ENCODE data around the gene GNB1L.

GNB1L gene

DNA sequence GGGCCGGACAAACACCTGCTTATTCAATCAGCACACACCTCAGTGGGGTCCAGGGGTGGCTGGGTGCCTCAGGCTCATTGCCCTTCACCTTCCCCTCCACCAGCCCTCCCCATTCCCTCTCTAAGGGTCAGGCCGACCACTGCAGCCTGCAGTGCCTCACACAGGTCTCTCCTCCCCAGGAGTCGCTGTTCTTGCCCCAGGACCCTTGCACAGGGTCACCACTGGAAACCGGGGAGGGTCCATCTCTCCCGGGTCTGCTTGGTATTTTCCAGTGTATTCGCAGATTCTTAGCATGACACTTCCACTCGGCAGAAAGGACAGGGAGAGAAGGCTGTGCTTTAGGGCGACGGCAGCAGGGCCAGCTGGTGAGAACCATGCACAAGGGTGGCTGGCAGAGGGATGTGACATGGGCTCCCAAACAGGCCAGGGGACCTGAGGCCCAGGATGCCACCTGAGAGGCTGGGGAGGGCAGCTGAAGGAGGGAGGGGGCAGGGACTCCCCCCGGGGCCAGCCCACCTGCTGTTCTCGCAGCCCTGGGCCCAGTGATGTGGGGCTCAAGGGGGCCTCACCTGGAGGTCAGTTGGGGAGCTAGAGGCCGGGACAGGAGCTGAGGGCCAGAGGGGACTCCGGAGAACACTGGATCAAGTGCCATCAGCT lies 110.2 kb downstream of the GNB1L start:
- DNase-seq: no peak

DNA sequence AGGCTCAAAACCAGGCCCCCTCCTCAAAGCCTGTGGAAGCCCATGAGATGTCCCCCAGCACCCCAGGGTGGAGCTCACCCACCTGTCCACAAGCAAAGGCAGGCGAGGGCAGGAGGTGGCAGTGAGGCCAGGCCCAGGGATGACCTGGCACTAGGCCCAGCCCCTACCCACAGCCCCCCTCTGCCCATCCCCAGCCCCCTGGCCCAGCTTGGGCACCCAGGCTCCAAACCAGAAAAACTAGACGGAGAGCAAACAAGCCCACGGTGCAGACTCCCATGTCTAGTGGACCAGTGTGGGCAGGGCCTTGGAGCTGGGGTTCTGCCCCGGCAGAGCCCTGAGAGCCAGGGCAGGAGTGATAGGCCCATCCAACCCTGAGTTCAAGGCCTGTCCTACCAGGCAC lies 111.0 kb downstream of the GNB1L start:
- DNase-seq: no peak

DNA sequence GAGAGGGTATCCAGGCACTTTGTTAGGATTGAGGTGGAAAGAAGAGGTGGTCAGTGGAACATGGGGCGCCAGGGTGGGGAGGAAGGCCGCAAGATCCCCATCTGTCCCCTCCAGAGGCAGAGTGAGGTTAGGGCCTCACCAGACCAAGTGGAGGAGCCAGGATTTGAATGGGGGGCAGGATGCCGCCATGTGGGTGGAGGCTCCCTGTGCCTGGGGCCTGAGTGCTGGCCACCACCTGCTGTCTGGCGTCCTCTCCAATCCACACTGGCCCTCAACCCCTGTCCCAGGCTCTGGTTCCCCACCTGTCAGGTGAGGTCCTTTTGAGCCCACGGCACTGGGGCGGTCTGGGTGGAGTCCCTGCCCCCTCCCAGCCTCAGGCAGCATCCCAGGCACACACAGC lies 111.6 kb downstream of the GNB1L start:
- DNase-seq: no peak

DNA sequence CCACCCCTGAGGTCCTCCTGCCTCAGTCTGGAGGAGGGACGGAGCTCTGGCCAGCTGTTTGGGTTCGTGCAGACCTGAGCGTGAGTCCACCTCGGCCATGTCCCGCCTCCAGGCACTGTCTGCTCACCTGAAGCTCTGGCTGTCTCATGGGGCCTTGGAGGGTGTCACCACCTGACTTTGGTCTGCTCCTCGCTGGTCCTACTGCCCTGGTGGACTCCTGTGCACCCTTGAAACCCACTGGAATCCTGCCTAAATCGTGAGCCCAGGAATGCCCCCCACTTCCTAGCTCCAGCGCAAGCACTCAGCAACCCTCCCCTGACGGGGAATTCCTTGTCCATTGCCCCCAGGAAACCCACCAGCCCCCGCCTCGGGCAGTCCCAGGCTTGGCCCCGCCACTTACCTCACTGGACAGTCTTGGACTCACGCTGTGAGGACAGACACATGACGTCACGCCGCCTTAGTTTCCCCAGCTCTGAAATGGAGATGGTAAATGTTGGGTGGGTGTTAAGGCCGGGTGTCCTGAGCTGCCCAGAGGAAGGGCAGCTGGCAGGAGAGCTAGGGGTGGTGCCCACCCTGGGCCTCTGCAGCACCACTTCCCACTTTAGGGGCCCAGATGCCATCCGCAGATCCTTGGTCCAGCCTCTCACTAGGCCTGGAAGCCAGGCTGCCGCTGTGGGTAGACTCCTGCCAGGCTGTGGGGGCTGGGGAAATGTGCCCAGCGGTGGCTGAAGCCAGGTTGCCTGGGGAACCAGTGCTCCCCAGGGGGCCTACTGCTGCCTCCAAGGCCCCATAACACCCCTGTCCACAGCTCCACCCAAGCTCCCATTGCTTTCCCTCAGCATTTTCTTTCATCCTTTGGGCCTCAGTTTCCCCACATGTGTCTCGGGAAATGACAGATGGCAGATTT lies 112.3 kb downstream of the GNB1L start:
- no peak for DNase-seq

DNA sequence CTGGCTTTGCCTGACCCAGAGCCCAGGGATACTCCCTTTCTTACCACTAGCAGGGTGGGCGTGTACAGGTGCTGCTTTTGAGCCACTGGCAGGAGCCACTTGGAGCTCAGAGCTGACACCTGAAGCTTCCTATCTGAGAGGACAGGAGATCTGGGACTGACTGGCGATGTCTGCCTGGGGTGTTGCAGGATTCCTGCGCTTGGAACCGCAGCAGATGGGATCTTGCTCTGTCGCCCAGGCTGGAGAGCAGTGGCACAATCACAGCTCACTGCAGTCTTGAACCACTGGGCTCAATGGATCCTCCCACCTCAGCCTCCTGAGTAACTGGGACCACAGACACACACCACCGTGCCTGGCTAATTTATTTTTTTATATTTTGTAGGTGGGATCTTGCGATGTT lies 113.6 kb downstream of the GNB1L start:
- no peak for DNase-seq

DNA sequence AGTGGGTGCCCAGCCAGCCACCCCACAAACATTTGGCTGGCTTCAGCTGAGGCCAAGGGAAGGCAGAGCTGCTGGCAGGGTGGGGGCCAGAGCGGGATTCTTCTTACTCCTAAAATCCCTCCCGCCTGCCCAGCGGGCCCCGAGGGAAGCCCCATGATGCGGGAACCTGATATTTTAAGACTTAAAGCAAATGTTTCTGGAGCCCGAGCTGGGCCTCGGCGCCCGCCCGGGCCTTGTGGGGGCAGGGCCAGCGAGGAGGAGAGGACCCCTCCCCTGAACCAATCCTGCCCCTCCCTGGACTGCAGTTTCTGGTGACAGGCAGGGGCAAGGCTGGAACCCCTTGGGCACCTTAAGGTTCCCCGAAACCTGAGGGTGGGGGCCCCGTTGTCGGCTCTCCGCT lies 114.1 kb downstream of the GNB1L start:
- DNase-seq: no peak

DNA sequence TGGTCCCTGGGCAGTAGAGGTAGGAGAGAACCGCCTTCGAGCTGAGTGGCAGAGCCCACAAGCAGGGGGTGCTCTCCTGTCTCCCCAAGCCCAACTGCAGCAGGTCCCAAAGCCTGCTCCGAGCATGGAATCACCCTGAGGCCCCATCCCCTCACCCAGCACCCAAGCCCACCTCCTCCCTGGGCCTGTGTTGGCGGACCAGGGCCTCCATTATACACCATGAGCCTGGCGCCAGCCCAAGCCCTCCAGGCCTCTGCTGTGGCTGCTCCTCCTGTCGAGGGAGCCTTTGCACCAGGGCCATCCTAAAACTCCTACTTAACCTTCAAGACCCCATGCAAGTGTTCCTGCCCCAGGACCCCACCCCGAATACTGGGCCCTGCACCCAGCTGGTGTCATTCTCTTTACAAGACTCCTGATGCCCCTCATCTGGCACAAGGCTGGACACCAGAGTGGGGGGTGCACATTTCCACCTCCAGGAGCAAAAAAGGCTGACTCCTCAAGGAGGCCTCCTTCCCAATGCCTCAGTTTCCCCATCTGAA lies 114.7 kb downstream of the GNB1L start:
- no peak for DNase-seq

DNA sequence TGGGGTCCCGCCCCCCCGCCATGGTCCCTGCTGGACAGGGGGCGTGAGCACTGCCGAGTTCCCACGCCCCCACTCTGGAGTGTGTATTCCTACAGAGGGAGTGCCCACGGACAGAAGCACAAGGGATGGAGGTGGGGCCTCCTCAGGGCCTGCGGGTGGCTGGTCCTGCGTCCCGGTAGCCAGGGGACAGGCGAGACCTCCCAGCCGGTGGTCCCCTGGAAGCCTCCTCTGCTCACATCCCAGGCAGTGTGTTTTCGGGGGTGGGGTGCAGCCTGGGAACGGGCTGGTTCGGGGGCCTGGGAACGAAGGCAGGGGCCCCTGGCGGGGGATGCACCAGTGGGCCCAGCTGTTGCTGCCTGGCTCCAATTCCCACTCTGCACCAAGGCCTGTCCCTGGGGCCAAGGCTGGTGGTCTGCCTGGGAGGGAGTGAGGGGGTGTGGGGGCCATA lies 115.2 kb downstream of the GNB1L start:
- no peak for DNase-seq

DNA sequence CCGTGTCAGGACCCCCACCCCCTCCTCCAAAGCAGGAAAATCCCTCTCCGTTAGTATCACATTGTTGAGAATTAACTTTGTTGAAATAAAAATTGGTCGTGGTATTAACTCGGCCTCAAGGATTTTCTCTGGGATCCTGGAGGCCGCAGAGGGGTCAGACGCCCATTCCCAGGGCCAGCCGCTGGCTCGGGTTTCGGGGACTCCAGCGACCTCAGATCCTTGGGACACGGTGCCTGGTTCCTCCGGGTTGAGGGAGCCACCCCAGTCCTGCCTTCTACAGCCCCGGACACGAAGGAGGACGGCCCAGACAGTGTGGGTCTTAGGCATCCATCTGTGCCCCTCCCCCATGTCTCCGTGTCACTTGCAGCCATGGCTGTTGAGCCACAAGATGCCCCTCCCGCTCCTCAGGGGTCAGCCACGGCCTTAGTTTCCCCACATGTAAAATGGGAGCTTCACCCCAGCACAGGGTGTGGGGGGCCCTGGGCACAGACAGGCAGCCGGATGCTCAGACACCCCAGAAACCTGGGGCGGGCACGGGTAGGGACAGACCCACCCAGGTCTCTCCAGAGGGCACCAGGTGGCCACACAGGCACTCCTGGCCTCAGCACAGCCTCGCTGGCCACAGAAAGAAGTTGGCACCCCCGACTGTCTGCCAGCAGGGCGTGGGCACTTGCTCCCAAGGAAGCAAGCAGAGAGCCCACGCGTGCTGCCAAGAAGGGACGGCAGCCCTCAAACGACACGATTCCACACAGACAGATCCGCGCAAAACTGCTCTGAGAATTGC lies 115.8 kb downstream of the GNB1L start:
- DNase-seq: no peak

DNA sequence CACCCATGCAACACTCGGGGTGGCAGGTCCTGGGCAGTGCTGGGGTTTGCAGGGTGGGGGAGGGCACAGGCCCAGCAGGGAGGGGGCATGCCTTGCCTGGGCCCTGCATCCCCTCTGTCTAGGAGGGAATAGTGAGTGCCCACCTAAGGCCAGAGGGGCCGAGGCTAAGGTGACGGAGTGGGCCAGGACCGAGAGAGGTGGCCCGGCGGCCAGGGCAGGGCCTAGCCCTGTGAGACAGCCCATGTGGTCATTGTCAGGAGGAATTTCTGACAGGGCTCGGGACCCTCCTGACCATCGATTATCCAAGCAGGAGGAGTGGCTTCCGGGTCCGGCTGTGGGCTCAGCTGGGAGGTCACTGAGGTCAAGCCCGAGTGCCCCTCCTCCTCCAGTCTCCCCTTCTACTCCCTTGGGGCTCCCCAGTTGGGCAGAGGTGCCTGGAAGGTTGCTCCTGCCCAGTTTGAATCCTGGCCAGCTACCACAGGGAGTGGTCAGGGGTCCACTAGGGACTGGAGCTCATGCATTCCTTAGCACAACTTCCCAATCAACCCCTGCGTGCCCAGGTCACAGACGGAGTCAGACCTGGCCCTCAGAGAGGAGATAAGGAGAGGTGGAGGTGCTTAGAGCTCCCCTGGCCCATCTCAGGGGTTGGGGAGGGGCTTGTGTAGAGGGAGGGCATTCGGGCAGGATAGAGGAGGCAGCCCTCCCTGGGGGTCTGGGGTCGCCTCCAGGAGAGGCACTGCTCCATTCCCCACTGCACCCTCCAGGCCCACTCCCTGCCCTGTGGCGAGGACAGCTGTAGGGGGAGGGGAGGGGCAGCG lies 116.6 kb downstream of the GNB1L start:
- DNase-seq: no peak

DNA sequence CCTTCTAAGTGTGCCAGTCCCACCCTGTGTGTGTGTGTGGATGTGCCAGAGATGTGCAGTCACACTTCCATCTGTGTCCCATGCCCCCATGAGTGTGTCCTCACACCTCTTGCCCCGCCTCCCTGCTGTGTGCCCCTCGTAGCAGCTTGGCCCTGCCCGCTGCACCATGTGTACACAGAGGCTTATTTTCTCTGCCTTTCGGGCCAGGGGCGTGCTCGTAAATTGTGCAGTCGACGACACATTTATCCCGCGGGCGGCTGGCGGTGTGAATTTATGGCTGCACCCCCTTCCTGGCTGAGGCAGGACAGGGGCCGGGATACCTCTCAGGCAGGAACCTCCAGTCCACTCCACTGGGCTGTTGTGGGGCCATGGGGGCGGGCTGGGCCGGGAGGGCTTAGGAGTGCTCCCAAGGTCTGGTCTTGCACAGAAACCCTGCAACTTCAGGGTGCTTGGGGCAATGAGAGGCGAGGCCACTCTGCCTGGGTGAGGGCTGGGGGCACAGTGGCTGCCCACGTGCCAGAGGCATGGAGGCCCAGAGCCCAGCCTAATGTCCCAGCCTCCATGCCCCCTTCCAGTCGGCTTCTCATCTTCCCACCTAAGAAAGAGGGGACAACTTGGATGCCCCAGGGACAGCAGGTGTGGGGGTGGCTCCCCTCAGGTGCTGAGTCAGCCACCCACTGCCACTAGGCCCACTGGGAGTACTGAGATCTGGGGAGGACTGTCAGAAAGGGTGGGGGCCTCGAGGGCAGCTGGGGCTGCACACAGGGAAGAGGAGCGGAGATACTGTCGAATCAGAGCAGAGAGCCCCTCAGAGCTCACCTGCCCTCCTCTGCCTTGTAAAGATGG lies 118.8 kb downstream of the GNB1L start:
- no peak for DNase-seq

DNA sequence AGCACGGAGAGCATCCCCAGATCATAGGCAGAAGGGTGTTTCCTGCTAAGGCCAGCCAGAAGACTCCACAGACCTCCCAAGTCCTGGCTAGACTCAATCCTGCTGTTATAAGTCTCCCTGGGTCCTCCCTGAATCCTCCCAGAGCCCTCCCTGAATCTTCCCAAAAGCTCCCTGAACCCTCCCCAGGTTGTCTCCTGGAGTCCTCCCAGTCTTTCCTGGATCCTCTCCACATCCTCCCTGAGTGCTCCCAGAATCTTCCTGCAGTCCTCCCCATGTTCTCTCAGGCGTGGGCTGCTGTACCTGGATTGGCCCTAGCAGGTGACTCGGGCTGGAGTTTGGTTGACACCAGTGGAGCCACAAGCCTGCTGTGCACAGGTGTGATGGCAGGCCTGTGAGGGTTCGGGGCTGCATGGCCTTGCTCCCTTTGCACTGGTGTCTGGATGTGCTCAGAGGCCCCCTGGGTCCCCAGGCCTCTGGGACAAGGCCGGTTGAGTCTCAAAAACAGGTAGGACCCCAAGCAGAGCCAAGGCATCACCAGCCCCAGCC lies 119.8 kb downstream of the GNB1L start:
- no peak for DNase-seq

DNA sequence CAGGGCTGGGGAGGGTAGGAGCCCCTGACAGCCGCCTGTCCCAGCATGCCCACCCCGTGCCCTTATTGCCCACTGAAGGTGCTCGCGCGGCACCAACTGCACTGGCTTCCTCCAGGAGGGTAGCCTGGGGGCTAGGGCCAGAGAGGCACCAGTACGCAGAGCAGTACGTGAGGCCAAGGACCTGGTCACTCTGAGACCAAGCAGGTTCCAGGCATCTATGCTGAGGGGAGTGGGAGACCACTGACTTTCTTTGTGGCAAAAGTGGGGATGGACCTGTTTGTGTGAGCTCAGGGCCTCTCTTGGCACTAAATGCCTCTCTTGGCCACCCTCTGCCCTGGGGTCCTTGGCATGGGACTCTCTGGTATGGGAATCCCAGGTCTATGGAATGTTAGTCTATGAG lies 120.5 kb downstream of the GNB1L start:
- DNase-seq: no peak

DNA sequence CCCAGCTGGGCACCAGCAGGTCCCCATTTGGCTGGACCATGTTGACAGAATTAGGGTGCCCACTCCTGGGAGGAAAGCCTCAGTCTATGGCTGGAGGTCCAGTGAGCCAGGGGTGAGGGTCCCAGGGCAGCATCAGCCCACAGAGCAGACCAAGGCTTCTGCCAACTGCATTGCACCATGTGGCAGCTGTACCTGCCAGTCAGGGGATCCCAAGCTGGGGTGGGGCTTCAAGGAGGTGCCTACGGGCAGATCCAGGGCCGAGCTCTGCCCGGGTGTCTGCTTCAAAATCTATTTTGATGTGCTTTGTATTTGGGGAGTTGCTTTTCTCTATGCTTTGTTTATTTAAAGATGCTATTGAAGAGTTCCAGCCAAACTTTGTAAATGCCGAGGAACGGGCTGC lies 120.9 kb downstream of the GNB1L start:
- no peak for DNase-seq
